H1 (cell line): ENCODE results near the gene PRKCA. TPM values are rescaled to one million over a fixed set of nuclear protein-coding genes. Genes with fewer than 3 reads are reported as not detected.

Experiments
- CTCF ChIA-PET: fragments of 300-600 bp; sonication (Branson Sonifier 250); formaldehyde crosslinking; loops from one replicate; lab custom pipeline; 2021; ENCODE audit not compliant: partially characterized antibody; lab: Charles Lee
- POLR2A ChIA-PET: fragments of 300-600 bp; sonication (Branson Sonifier 250); formaldehyde crosslinking; loops from one replicate; lab custom pipeline; 2021; ENCODE audit warnings: inconsistent platforms; ENCODE audit not compliant: partially characterized antibody; lab: Charles Lee
- DNase-seq, 2 experiments: peaks; one replicate each; pipeline versions ENCODE4 v3.0.0 to v3.0.0-alpha.2; 2010 to 2022; ENCODE audit warnings: low spot score in 2 of 2, low read depth in 1 of 2, mixed read lengths in 1 of 2
- FAIRE-seq: peaks from 2 replicates; lab custom pipeline; 2011; peaks lifted over from hg19 to GRCh38; lab: Jason Lieb, UNC
- H2AFZ ChIP-seq: 2 replicates; pipeline ENCODE4 v1.8.1; 2012; ENCODE audit warnings: low read length, inconsistent platforms
- H2AK5ac ChIP-seq: 2 replicates; pipeline ENCODE4 v1.6.1; 2013; ENCODE audit warnings: low read depth, low read length
- H2BK120ac ChIP-seq: replicated peaks from 2 replicates; pipeline ENCODE3; 2013; ENCODE audit warnings: low read depth, low read length, inconsistent platforms
- H2BK12ac ChIP-seq: 2 replicates; pipeline ENCODE4 v1.6.1; 2013; ENCODE audit warnings: low read depth, low read length
- H2BK15ac ChIP-seq: 2 replicates; pipeline ENCODE4 v1.6.1; 2013; ENCODE audit warnings: low read length
- H2BK20ac ChIP-seq: 2 replicates; pipeline ENCODE4 v1.6.1; 2013; ENCODE audit warnings: low read length
- H2BK5ac ChIP-seq: 2 replicates; pipeline ENCODE4 v1.6.1; 2013; ENCODE audit warnings: low read depth, low read length
- H3K14ac ChIP-seq: 2 replicates; pipeline ENCODE4 v1.6.1; 2013; ENCODE audit warnings: inconsistent platforms; ENCODE audit not compliant: insufficient read length
- H3K18ac ChIP-seq: 2 replicates; pipeline ENCODE4 v1.6.1; 2013; ENCODE audit warnings: low read length; ENCODE audit errors: extremely low read depth
- H3K23ac ChIP-seq: 2 replicates; pipeline ENCODE4 v1.6.1; 2013; ENCODE audit warnings: inconsistent platforms; ENCODE audit not compliant: insufficient read length
- H3K23me2 ChIP-seq: 2 replicates; pipeline ENCODE4 v1.6.1; 2013; ENCODE audit warnings: low read depth, low read length
- H3K27ac ChIP-seq: 2 replicates; pipeline ENCODE4 v1.6.1; 2011; ENCODE audit warnings: low read depth, low read length, inconsistent platforms
- H3K27me3 ChIP-seq, 4 experiments: replicated peaks in 1 of 4; 1 replicate in 1 of 4; 2 replicates in 3 of 4; pipeline versions ENCODE4 v1.6.1 to v1.8.1; 2011 to 2013; ENCODE audit warnings: low read length in 3 of 4, mild to moderate bottlenecking in 3 of 4, inconsistent platforms in 2 of 4, mixed read lengths in 2 of 4, moderate library complexity in 1 of 4; ENCODE audit not compliant: control insufficient read depth in 3 of 4, insufficient read depth in 3 of 4; ENCODE audit errors: extremely low read depth in 1 of 4
- H3K36me3 ChIP-seq, 4 experiments: 2 replicates each; pipeline versions ENCODE4 v1.6.1 to v1.8.1; 2011 to 2013; ENCODE audit warnings: mild to moderate bottlenecking in 4 of 4, low read length in 3 of 4, moderate library complexity in 2 of 4, control low read depth in 1 of 4, inconsistent platforms in 1 of 4; ENCODE audit not compliant: insufficient read depth in 4 of 4, control insufficient read depth in 2 of 4
- H3K4ac ChIP-seq: replicated peaks from 2 replicates; pipeline ENCODE3; 2013; ENCODE audit warnings: low read length, low read depth, mixed read lengths, inconsistent platforms; ENCODE audit not compliant: insufficient read length
- H3K4me1 ChIP-seq, 4 experiments: replicated peaks in 1 of 4; 1 replicate in 1 of 4; 2 replicates in 3 of 4; pipeline versions ENCODE4 v1.6.1 to v1.8.1; 2011 to 2013; ENCODE audit warnings: low read length in 3 of 4, inconsistent platforms in 2 of 4, mixed read lengths in 1 of 4; ENCODE audit not compliant: insufficient read depth in 4 of 4, control insufficient read depth in 3 of 4
- H3K4me2 ChIP-seq, 2 experiments: 2 replicates each; pipeline versions ENCODE4 v1.6.1 to v1.8.1; 2011 to 2013; ENCODE audit warnings: low read depth in 2 of 2, low read length in 2 of 2, control low read depth in 1 of 2, inconsistent platforms in 1 of 2, mild to moderate bottlenecking in 1 of 2; ENCODE audit not compliant: insufficient read depth in 1 of 2
- H3K4me3 ChIP-seq, 4 experiments: fragments of 200-600, 300-600 bp in 1 of 4; sonication (generic), shearing (Covaris generic), sonication (Bioruptor Twin) in 1 of 4; 2 replicates each; pipeline versions ENCODE4 v1.5.1 to v1.8.1; 2011 to 2016; ENCODE audit warnings: low read length in 4 of 4, low read depth in 3 of 4, control low read depth in 2 of 4, inconsistent platforms in 2 of 4, mild to moderate bottlenecking in 2 of 4, mixed read lengths in 1 of 4, moderate library complexity in 1 of 4; ENCODE audit not compliant: insufficient read depth in 2 of 4; ENCODE audit errors: extremely low read depth in 1 of 4
- H3K56ac ChIP-seq: replicated peaks from 2 replicates; pipeline ENCODE3; 2013; ENCODE audit warnings: low read depth, mild to moderate bottlenecking, mixed read lengths, low read length, inconsistent platforms; ENCODE audit not compliant: insufficient read length
- H3K79me1 ChIP-seq: 2 replicates; pipeline ENCODE4 v1.6.1; 2013; ENCODE audit warnings: low read depth, low read length, control low read depth
- H3K79me2 ChIP-seq, 2 experiments: 2 replicates each; pipeline versions ENCODE4 v1.6.1 to v1.8.1; 2012 to 2013; ENCODE audit warnings: low read length in 2 of 2, mild to moderate bottlenecking in 2 of 2, inconsistent platforms in 1 of 2; ENCODE audit not compliant: insufficient read depth in 2 of 2, control insufficient read depth in 1 of 2
- H3K9ac ChIP-seq, 4 experiments: replicated peaks in 1 of 4; 1 replicate in 1 of 4; 2 replicates in 3 of 4; pipeline versions ENCODE4 v1.6.1 to v1.8.1; 2011 to 2013; ENCODE audit warnings: low read depth in 3 of 4, low read length in 3 of 4, control low read depth in 2 of 4, mild to moderate bottlenecking in 2 of 4, moderate library complexity in 2 of 4, inconsistent platforms in 1 of 4; ENCODE audit errors: extremely low read depth in 1 of 4
- H3K9me3 ChIP-seq, 2 experiments: 2 replicates each; pipeline versions ENCODE4 v1.6.1 to v1.8.1; 2012 to 2013; ENCODE audit warnings: mild to moderate bottlenecking in 2 of 2, moderate library complexity in 2 of 2, control low read depth in 1 of 2, inconsistent platforms in 1 of 2, low read depth in 1 of 2, low read length in 1 of 2, mixed read lengths in 1 of 2; ENCODE audit not compliant: insufficient read depth in 2 of 2
- H4K20me1 ChIP-seq, 2 experiments: replicated peaks in 1 of 2; 2 replicates each; pipeline versions ENCODE3 to v1.8.1; 2011 to 2013; ENCODE audit warnings: inconsistent platforms in 2 of 2, low read length in 2 of 2, mild to moderate bottlenecking in 1 of 2; ENCODE audit not compliant: insufficient read depth in 2 of 2, control insufficient read depth in 1 of 2
- H4K5ac ChIP-seq: 2 replicates; pipeline ENCODE4 v1.6.1; 2013; ENCODE audit warnings: low read length, low read depth, mixed read lengths, inconsistent platforms; ENCODE audit not compliant: insufficient read length
- H4K8ac ChIP-seq: 2 replicates; pipeline ENCODE4 v1.8.0; 2013; ENCODE audit warnings: mild to moderate bottlenecking, moderate library complexity, low read length, inconsistent platforms; ENCODE audit not compliant: insufficient read depth; ENCODE audit errors: extremely low read depth
- H4K91ac ChIP-seq: replicated peaks from 2 replicates; pipeline ENCODE3; 2013; ENCODE audit warnings: low read length, mixed read lengths, inconsistent platforms; ENCODE audit not compliant: insufficient read length
- CBX8 ChIP-seq: fragments of 300-800, 300-1000 bp; sonication (generic); IDR thresholded peaks from 2 replicates; pipeline ENCODE4 v1.7.1; 2016; ENCODE audit warnings: low read depth, low read length, borderline replicate concordance
- CHD1 ChIP-seq: IDR thresholded peaks from 2 replicates; pipeline ENCODE4 v1.6.1; 2012; ENCODE audit warnings: low read depth, low read length, improper control_type of control experiment
- E2F6 ChIP-seq: IDR thresholded peaks from 2 replicates; pipeline ENCODE4 v1.6.1; 2012; ENCODE audit warnings: inconsistent platforms
- MAX ChIP-seq: IDR thresholded peaks from 2 replicates; pipeline ENCODE4 v1.6.1; 2012; ENCODE audit warnings: inconsistent platforms
- PHF8 ChIP-seq: fragments of 200-600 bp; sonication (generic); conservative IDR thresholded peaks from 2 replicates; pipeline ENCODE4 v1.7.1; 2012; ENCODE audit warnings: low read depth, mild to moderate bottlenecking, inconsistent platforms, low read length, moderate library complexity
- POLR2AphosphoS5 ChIP-seq: IDR thresholded peaks from 2 replicates; pipeline ENCODE4 v1.6.1; 2011; ENCODE audit warnings: low read depth, low read length
- RXRA ChIP-seq: IDR thresholded peaks from 2 replicates; pipeline ENCODE4 v1.6.1; 2011; ENCODE audit warnings: low read depth, mild to moderate bottlenecking, low read length, moderate library complexity; ENCODE audit not compliant: insufficient read depth
- SIN3A ChIP-seq, 2 experiments: IDR thresholded peaks in 1 of 2; conservative IDR thresholded peaks in 1 of 2; 2 replicates each; pipeline ENCODE4 v1.6.1; 2011 to 2012; ENCODE audit warnings: low read length in 2 of 2, improper control_type of control experiment in 1 of 2, low read depth in 1 of 2, mild to moderate bottlenecking in 1 of 2
- YY1 ChIP-seq: IDR thresholded peaks from 2 replicates; pipeline ENCODE4 v1.6.1; 2011; ENCODE audit warnings: low read depth, mild to moderate bottlenecking, low read length
- WGBS, 2 experiments: shearing (Covaris generic) in 1 of 2; methylation state at CpG; one replicate each; pipeline versions ENCODE4 v1.1.6 to v1.1.7; 2013 to 2015; ENCODE audit warnings: low lambda C conversion rate in 2 of 2, mixed read lengths in 2 of 2, inconsistent platforms in 1 of 2, low coverage in 1 of 2, missing lambda C conversion rate in 1 of 2; ENCODE audit not compliant: insufficient replicate concordance in 2 of 2, insufficient coverage in 1 of 2, insufficient read length in 1 of 2; ENCODE audit errors: extremely low coverage in 1 of 2, missing lambda C conversion rate in 1 of 2; 5-methylcytosine and 5-hydroxymethylcytosine counted together
- polyA plus RNA-seq, 7 experiments: library from polyadenylated mRNA; depleted of rRNA in 3 of 7; stranded (reverse) in 5 of 7; unstranded in 2 of 7; fragments of >200 nt in 5 of 7; fragments of 200-250 nt in 2 of 7; gene quantifications; 1 replicate in 5 of 7; 2 replicates in 1 of 7; 4 replicates in 1 of 7; pipeline versions ENCODE4 v1.2.1 to v1.2.3, GENCODE V29; 2011 to 2013; ENCODE audit warnings: missing spikeins in 2 of 7, mixed read lengths in 2 of 7
- total RNA-seq: library from RNA; stranded (reverse); fragmentation: NEBNext Ultra II Directional; extraction: Animal tissue kit (Norgen Biotek cat#: 25700); gene quantifications from 2 replicates; pipeline ENCODE4 v1.2.1, GENCODE V29; 2021

PRKCA gene
- total and polyA plus RNA-seq, 2 of the 8 experiments (the other 6 are each of a cell fraction or from before 2014, with no cell fraction given) = 5.8 to 17.8 TPM

GRCh38 chr17:66455060-66455459, 152.6 kb downstream of the PRKCA start:
- Histone ChIP-seq H2BK5ac (no peak overlapping the region), H3K27me3 (0 out of 7 replicates have a peak, but pooled peaks cover 0 to 1% (median 0%) of the 10 kb centered on the region in 4 experiments), H3K79me1 (no peaks in the 10 kb centered on the region), H3K4me1 (peaks cover 3 to 10% (median 4%) of the 10 kb centered on the region in 4 experiments), H2BK15ac (no peak overlapping the region), H4K8ac (no peak overlapping the region), H3K14ac (no peak overlapping the region), H2BK120ac (no peak overlapping the region), H3K9me3 (no peaks in the 10 kb centered on the region), H4K91ac (no peak overlapping the region), H3K79me2 (no peaks in the 10 kb centered on the region), H2AFZ (no peak overlapping the region), H3K4ac (no peak overlapping the region), H3K23ac (no peak overlapping the region), H3K9ac (no peak overlapping the region), H3K18ac (no peak overlapping the region), H2AK5ac (no peak overlapping the region), H3K4me2 (no peak overlapping the region), H3K56ac (no peak overlapping the region), H3K27ac (no peak overlapping the region), H3K23me2 (no peaks in the 10 kb centered on the region), H2BK12ac (no peak overlapping the region), H4K5ac (no peak overlapping the region), H3K36me3 (no peaks in the 10 kb centered on the region), H4K20me1 (no peaks in the 10 kb centered on the region), H2BK20ac (no peak overlapping the region), H3K4me3 (no peak overlapping the region)
- ChIA-PET CTCF (interaction anchor here (1.0 to 1.6 kb wide), 2 partner anchors 12 to 15 kb away, joined by 3 to 4 read pairs; no protein-coding TSS in a partner anchor), POLR2A (no interaction called here)
- 93% methylated on average over 10 of the region's 10 CpGs; no CpG with 5 or more reads in 1 of the 2 experiments for WGBS, 2 experiments
- FAIRE-seq = no peak
- DNase-seq = no peak
- TF ChIP-seq MAX (no peak), POLR2AphosphoS5 (no peak), RXRA (no peak), SIN3A (conservative IDR thresholded peaks at IDR 0.05 in 1 of 2, IDR thresholded peaks at IDR 0.05 in 1 of 2; ENCODE audit: low read depth in 1 of 2, low read length in 2 of 2) (no peak), E2F6 (no peak), CBX8 (no peak), CHD1 (no peak), PHF8 (no peak), YY1 (no peak)
